Measurements from ENCODE around the gene RPL22. TPM values are rescaled to one million over a fixed set of nuclear protein-coding genes. Genes with fewer than 3 reads are reported as not detected.

Gene RPL22
- total and polyA plus RNA-seq, 2 of the 8 experiments (the other 6 are each of a cell fraction or from before 2014, with no cell fraction given): 133 to 521 TPM

GRCh38 chr1:6247651-6248050 lies 48.3 kb upstream of the RPL22 start (continued):
- TF ChIP-seq EP300 (IDR thresholded peaks at IDR 0.05; ENCODE audit: borderline replicate concordance in 1 of 2, low read depth in 2 of 2, low read length in 2 of 2): no peak
- TF ChIP-seq YY1 (IDR thresholded peaks at IDR 0.05; ENCODE audit: low read depth, low read length): no peak
- TF ChIP-seq ZNF274 (IDR thresholded peaks at IDR 0.05; ENCODE audit: borderline replicate concordance, extremely low read depth, low read length): no peak
- no peak for TF ChIP-seq EZH2 (IDR thresholded peaks at IDR 0.05; ENCODE audit: low read depth, low read length, severe bottlenecking)
- no peak for TF ChIP-seq CHD1 (IDR thresholded peaks at IDR 0.05; ENCODE audit: low read depth, low read length)
- no peak for TF ChIP-seq CEBPB (IDR thresholded peaks at IDR 0.05; ENCODE audit: low read depth, low read length)
- TF ChIP-seq BCL11A (IDR thresholded peaks at IDR 0.05; ENCODE audit: low read depth in 2 of 2, low read length in 2 of 2): no peak
